ENCODE data around the gene ADAM33. TPM values are rescaled to one million over a fixed set of nuclear protein-coding genes. Genes with fewer than 3 reads are reported as not detected.

Gene ADAM33
- total and polyA plus RNA-seq, 8 donors = 4.6 to 143 (median 28.3) TPM

DNA sequence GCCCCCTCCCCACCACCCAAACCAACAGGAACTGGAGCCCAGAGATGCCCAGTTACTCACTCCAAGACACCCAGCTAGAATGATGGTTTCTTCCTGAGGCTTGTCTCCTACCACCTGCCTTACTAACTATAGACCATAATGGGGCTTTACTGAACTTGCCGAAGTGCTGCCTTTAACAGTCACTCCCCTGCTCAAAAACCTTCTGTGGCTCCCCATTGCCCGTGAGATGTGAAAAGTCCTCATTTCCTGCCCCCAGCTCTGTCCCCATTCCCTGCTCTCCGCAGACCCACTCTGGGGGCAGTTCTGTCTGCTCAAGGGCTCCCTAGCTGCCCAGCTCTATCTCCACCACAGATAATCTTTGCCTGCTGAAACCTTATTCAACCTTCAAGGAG lies 25.7 kb upstream of the ADAM33 start:
- intact Hi-C loops (cut with DNase I; ENCODE audit: low total_unique reads) = no loop called here
- DNase-seq = no peak
- Histone ChIP-seq H3K27me3 (no peaks in the 10 kb centered on the region), H3K36me3 (no peaks in the 10 kb centered on the region), H3K9me3 (no peaks in the 10 kb centered on the region), H3K27ac (no peak overlapping the region), H3K4me1 (peaks cover 0 to 16% (median 11%) of the 10 kb centered on the region in 4 donors), H3K4me3 (no peak overlapping the region)
- WGBS, 5 donors = 86 to 100% (median 91%) methylated on average over 3 of the region's 3 CpGs
- TF ChIP-seq POLR2A (IDR thresholded peaks at IDR 0.05) (no peak), POLR2AphosphoS5 (IDR thresholded peaks at IDR 0.05) (no peak), EP300 (IDR thresholded peaks at IDR 0.05) (no peak)
- TF ChIP-seq, protein P1, sequence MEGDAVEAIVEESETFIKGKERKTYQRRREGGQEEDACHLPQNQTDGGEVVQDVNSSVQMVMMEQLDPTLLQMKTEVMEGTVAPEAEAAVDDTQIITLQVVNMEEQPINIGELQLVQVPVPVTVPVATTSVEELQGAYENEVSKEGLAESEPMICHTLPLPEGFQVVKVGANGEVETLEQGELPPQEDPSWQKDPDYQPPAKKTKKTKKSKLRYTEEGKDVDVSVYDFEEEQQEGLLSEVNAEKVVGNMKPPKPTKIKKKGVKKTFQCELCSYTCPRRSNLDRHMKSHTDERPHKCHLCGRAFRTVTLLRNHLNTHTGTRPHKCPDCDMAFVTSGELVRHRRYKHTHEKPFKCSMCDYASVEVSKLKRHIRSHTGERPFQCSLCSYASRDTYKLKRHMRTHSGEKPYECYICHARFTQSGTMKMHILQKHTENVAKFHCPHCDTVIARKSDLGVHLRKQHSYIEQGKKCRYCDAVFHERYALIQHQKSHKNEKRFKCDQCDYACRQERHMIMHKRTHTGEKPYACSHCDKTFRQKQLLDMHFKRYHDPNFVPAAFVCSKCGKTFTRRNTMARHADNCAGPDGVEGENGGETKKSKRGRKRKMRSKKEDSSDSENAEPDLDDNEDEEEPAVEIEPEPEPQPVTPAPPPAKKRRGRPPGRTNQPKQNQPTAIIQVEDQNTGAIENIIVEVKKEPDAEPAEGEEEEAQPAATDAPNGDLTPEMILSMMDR (IDR thresholded peaks at IDR 0.05) = no peak

- no peak for DNase-seq
- intact Hi-C loops (cut with DNase I; ENCODE audit: low total_unique reads) = no loop called here
- H3K4me1 ChIP-seq = peaks cover 0 to 16% (median 11%) of the 10 kb centered on the region in 4 donors
- no peak overlapping the region for H3K4me3 ChIP-seq
- H3K27ac ChIP-seq = no peak overlapping the region
- no peaks in the 10 kb centered on the region for H3K36me3 ChIP-seq
- TF ChIP-seq EP300 (IDR thresholded peaks at IDR 0.05) (no peak), POLR2AphosphoS5 (IDR thresholded peaks at IDR 0.05) (no peak), POLR2A (IDR thresholded peaks at IDR 0.05) (no peak)
- TF ChIP-seq, protein P1 (IDR thresholded peaks at IDR 0.05) = no peak
- no peaks in the 10 kb centered on the region for H3K27me3 ChIP-seq
- WGBS, 5 donors = 73 to 79% (median 73%) methylated on average over 9 to 10 of the region's 10 CpGs
- no peaks in the 10 kb centered on the region for H3K9me3 ChIP-seq
These were observed 25.1 kb upstream of the ADAM33 start for GRCh38 chr20:3706774-3707507.

DNA sequence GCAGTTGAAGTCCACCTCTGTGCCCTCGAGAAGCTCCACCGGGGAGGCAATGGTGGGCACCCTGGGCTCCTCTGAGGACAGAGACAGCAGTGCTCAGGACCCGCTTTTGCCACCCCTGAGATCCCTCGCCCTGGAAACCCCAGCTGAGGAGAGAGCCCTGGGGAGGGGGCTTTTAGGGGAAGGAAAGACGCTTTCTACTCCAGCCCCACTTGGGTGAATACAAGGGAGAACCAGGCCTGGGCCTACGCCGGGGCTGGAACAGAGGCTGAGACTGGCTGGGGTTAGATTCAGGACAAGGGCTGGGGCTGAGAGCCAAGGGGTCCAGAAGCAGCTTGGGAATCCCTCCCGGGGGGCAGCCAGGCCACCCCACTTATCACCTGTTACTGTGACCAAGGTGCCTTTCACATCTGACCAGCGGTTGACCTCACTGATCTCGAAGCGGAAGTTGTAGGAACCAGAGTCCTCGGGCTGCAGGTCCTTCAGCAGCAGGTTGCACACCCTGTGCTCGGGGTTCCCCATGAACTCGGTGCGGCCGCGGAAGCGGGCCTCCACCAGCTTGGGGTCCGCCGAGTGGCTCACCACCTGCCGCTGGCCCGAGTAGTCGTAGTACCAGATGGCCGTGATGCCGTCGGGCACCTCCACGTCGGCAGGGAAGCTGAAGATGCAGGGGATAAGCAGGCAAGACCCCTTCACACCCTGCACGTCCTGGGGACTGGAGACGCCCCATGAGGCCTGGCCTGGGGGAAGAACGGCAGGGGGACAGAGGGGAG lies 24.3 kb upstream of the ADAM33 start:
- DNase-seq = no peak
- no peaks in the 10 kb centered on the region for H3K27me3 ChIP-seq
- H3K9me3 ChIP-seq = no peaks in the 10 kb centered on the region
- H3K36me3 ChIP-seq = no peaks in the 10 kb centered on the region
- no peak overlapping the region for H3K4me3 ChIP-seq
- peaks cover 0 to 11% (median 9%) of the 10 kb centered on the region in 4 donors for H3K4me1 ChIP-seq
- WGBS, 5 donors = 88 to 93% (median 90%) methylated on average over 25 to 31 of the region's 31 CpGs
- intact Hi-C loops (cut with DNase I; ENCODE audit: low total_unique reads) = no loop called here
- H3K27ac ChIP-seq = no peak overlapping the region
- TF ChIP-seq, protein P1 (IDR thresholded peaks at IDR 0.05) = no peak
- TF ChIP-seq POLR2AphosphoS5 (IDR thresholded peaks at IDR 0.05) (no peak), EP300 (IDR thresholded peaks at IDR 0.05) (no peak), POLR2A (IDR thresholded peaks at IDR 0.05) (no peak)

DNA sequence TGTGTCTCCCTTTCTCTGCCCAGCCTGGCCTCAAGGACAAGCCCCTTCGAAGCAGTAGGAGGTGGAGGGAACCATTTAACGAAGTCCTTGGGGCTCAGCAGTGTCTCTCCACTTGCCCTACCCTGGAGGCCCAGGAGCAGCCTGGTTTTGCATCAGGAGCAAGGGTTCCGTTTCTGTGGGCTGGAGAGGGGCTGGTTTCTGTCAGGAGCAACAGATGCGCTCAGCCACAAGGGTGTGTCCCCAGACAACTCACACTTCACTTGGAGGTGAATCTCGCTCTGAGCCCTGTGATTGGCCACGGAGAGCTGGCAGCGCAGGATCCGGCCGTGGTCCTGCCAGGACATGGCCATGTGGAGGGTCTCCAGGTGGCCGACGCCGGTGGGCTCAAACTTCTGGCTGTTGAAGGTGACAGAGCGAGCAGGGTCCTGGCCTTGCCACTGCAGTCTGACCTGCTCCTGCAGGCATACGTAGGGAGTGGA lies 23.7 kb upstream of the ADAM33 start:
- no peaks in the 10 kb centered on the region for H3K27me3 ChIP-seq
- H3K4me1 ChIP-seq = peaks cover 0 to 5% (median 3%) of the 10 kb centered on the region in 4 donors
- H3K4me3 ChIP-seq = no peak overlapping the region
- DNase-seq = no peak
- H3K27ac ChIP-seq = no peak overlapping the region
- WGBS, 5 donors = 79 to 86% (median 82%) methylated on average over 5 to 14 of the region's 14 CpGs
- intact Hi-C loops (cut with DNase I; ENCODE audit: low total_unique reads) = no loop called here
- H3K9me3 ChIP-seq = no peaks in the 10 kb centered on the region
- no peaks in the 10 kb centered on the region for H3K36me3 ChIP-seq
- TF ChIP-seq POLR2AphosphoS5 (IDR thresholded peaks at IDR 0.05) (no peak), EP300 (IDR thresholded peaks at IDR 0.05) (no peak), POLR2A (IDR thresholded peaks at IDR 0.05) (no peak)
- TF ChIP-seq, protein P1 (IDR thresholded peaks at IDR 0.05) = no peak
